ENCODE measurements around the gene PDE4D.

DNA sequence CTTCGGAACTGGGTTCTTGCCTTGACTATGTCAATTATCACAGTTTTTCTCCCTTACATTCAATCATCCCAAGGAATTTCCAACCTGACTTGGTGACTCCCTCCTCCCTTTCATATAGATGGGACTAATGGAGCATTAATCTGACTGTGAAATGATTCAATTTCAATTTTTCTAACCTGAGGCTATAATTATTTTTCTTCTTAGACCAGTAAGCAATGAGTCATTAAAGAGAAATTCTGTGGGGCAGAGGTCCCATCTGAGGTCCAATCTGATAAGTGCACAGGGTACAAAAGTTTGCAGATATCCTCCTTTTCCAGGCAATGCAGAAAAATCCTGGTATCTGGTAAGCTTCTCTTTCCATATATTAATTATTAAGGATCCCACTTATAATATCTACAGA lies 18.9 kb downstream of the PDE4D start:
- TF ChIP-seq POLR2A (IDR thresholded peaks at IDR 0.05; ENCODE audit: low read depth, low read length) (no peak), POLR2AphosphoS5 (IDR thresholded peaks at IDR 0.05; ENCODE audit: low read depth, low read length) (no peak), TAF1 (IDR thresholded peaks at IDR 0.05; ENCODE audit: borderline replicate concordance, low read depth, low read length) (no peak)
